HEK293 (cell line): ENCODE results near the gene LONRF2.

Experiments
- CTCF ChIA-PET: fragments of 350-600 bp; formaldehyde crosslinking; extraction: SDS; loops from one replicate; lab custom pipeline; 2021; ENCODE audit warnings: antibody characterized with exemption; lab: Yijun Ruan, JAX
- POLR2A ChIA-PET: fragments of 300-600 bp; formaldehyde crosslinking; extraction: SDS; loops from one replicate; lab custom pipeline; 2020; ENCODE audit warnings: antibody characterized with exemption, inconsistent platforms; lab: Yijun Ruan, JAX
- H3K27ac ChIP-seq: fragments of 200-500 bp; sonication (Bioruptor generic); 2 replicates; pipeline ENCODE4 v1.5.1; 2014; ENCODE audit warnings: low read depth, low read length, control low read depth, inconsistent platforms; ENCODE audit errors: extremely low read depth
- H3K36me3 ChIP-seq, 2 experiments: fragments of 200-500 bp in 1 of 2; sonication (Bioruptor generic) in 1 of 2; 1 replicate in 1 of 2; 2 replicates in 1 of 2; pipeline ENCODE4 v1.5.1; 2014 to 2017; ENCODE audit warnings: inconsistent platforms in 2 of 2, low read length in 2 of 2; ENCODE audit not compliant: control insufficient read depth in 2 of 2, insufficient read depth in 1 of 2
- H3K4me1 ChIP-seq: fragments of 200-500 bp; sonication (Bioruptor generic); 2 replicates; pipeline ENCODE4 v1.5.1; 2014; ENCODE audit warnings: mild to moderate bottlenecking, low read length, inconsistent platforms; ENCODE audit not compliant: control insufficient read depth, insufficient read depth
- H3K4me3 ChIP-seq: 2 replicates; pipeline ENCODE4 v1.5.1; 2011; ENCODE audit warnings: low read depth, mild to moderate bottlenecking, control low read depth, low read length, moderate library complexity
- H3K9me3 ChIP-seq: fragments of 200-500 bp; sonication (Bioruptor generic); 2 replicates; pipeline ENCODE4 v1.5.1; 2014; ENCODE audit warnings: low read depth, low read length, inconsistent platforms; ENCODE audit not compliant: control insufficient read depth, insufficient read depth
- GLI4 ChIP-seq: fragments of 450-650 bp; formaldehyde crosslinking; IDR thresholded peaks from 2 replicates; pipeline ENCODE4 v1.5.1; 2016; ENCODE audit warnings: missing biosample characterization, missing genetic modification characterization
- HOXA7 ChIP-seq: sonication (generic); formaldehyde crosslinking; IDR thresholded peaks from 2 replicates; pipeline ENCODE4 v1.8.1; 2022; ENCODE audit warnings: missing genetic modification reagents, borderline replicate concordance
- ZFHX2 ChIP-seq: fragments of 450-650 bp; formaldehyde crosslinking; conservative IDR thresholded peaks from 2 replicates; pipeline ENCODE4 v1.5.1; 2016; ENCODE audit warnings: missing biosample characterization, missing genetic modification characterization
- ZNF140 ChIP-seq: fragments of 450-650 bp; formaldehyde crosslinking; IDR thresholded peaks from 2 replicates; pipeline ENCODE4 v1.5.1; 2016; ENCODE audit warnings: missing biosample characterization, missing genetic modification characterization
- ZNF239 ChIP-seq: fragments of 450-650 bp; formaldehyde crosslinking; IDR thresholded peaks from 2 replicates; pipeline ENCODE4 v1.5.1; 2016; ENCODE audit warnings: missing biosample characterization, missing genetic modification characterization
- ZNF335 ChIP-seq: fragments of 450-650 bp; formaldehyde crosslinking; conservative IDR thresholded peaks from 2 replicates; pipeline ENCODE4 v1.5.1; 2016; ENCODE audit warnings: missing biosample characterization, missing genetic modification characterization
- ZNF341 ChIP-seq: fragments of 450-650 bp; formaldehyde crosslinking; IDR thresholded peaks from 2 replicates; pipeline ENCODE4; 2016; ENCODE audit warnings: low read depth, missing biosample characterization, missing genetic modification characterization
- ZNF391 ChIP-seq: fragments of 450-650 bp; formaldehyde crosslinking; IDR thresholded peaks from 2 replicates; pipeline ENCODE4 v1.5.1; 2016; ENCODE audit warnings: low read depth, missing biosample characterization, missing genetic modification characterization, borderline replicate concordance
- ZNF404 ChIP-seq: fragments of 450-650 bp; formaldehyde crosslinking; IDR thresholded peaks from 2 replicates; pipeline ENCODE4 v1.5.1; 2017; ENCODE audit warnings: missing biosample characterization, missing genetic modification characterization
- ZNF530 ChIP-seq: fragments of 450-650 bp; formaldehyde crosslinking; IDR thresholded peaks from 2 replicates; pipeline ENCODE4 v1.5.1; 2016; ENCODE audit warnings: low read depth, missing biosample characterization, missing genetic modification characterization
- ZNF585B ChIP-seq: fragments of 450-650 bp; formaldehyde crosslinking; IDR thresholded peaks from 2 replicates; pipeline ENCODE4 v1.5.1; 2016; ENCODE audit warnings: missing biosample characterization, missing genetic modification characterization
- ZNF654 ChIP-seq: fragments of 450-650 bp; formaldehyde crosslinking; IDR thresholded peaks from 2 replicates; pipeline ENCODE4 v1.5.1; 2016; ENCODE audit warnings: low read depth, missing biosample characterization, missing genetic modification characterization
- ZNF768 ChIP-seq: fragments of 450-650 bp; formaldehyde crosslinking; IDR thresholded peaks from 2 replicates; pipeline ENCODE4 v1.5.1; 2018; ENCODE audit warnings: missing biosample characterization, mild to moderate bottlenecking, missing genetic modification characterization
- ZNF792 ChIP-seq: fragments of 450-650 bp; formaldehyde crosslinking; IDR thresholded peaks from 2 replicates; pipeline ENCODE4 v1.5.1; 2016; ENCODE audit warnings: missing biosample characterization, missing genetic modification characterization
- TF ChIP-seq, protein P1 (sequence below): fragments of 450-650 bp; formaldehyde crosslinking; IDR thresholded peaks from 2 replicates; pipeline ENCODE4 v1.5.1; 2016; ENCODE audit warnings: missing biosample characterization, missing genetic modification characterization
- TF ChIP-seq, protein P2 (sequence below): fragments of 450-650 bp; formaldehyde crosslinking; IDR thresholded peaks from 2 replicates; pipeline ENCODE4 v1.5.1; 2016; ENCODE audit warnings: missing biosample characterization, missing genetic modification characterization
- TF ChIP-seq, protein P3 (sequence below): fragments of 450-650 bp; formaldehyde crosslinking; IDR thresholded peaks from 2 replicates; pipeline ENCODE4 v1.5.1; 2017; ENCODE audit warnings: missing biosample characterization, missing genetic modification characterization
- TF ChIP-seq, protein P4 (sequence below): fragments of 450-650 bp; formaldehyde crosslinking; conservative IDR thresholded peaks from 2 replicates; pipeline ENCODE4 v1.5.1; 2016; ENCODE audit warnings: low read depth, missing biosample characterization, missing genetic modification characterization

Gene LONRF2

DNA sequence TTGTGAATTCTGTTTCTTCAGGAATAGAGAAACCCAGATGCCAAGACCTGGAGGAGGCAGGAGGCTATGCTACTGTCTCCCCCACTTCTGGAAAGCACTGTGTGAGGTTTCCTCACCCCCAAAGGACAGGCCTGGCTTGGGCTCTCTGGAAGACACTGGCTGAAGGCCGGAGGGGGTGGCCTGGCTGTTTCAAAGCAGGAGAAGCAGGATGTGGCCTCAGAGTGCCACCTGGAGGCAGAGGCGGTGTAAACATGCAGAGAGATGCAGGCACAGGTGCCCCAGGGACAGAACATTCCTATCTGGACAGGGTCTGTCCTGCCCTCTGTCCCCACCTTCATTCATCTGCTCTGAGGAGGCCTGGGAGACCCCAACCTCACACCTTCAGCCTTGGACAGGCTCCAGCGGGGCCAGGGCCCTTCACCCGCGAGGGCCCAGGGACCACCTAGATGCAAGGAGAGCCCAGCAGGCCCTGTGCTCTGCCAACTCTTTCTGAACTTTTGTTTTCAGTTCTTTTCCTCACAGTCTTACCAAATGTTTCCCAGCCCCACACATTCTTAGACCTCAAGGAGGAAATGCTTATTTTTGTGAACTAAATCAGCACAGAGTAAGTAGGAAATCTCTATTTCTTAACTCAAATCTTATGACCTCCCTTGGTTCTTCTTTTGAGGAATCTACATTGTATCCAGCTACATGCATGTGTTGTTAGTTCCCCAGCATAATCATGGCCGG, 79.2 kb downstream of the LONRF2 start:
- Histone ChIP-seq H3K27ac (no peak overlapping the region), H3K4me3 (no peak overlapping the region), H3K36me3 (no peaks in the 10 kb centered on the region), H3K9me3 (no peaks in the 10 kb centered on the region), H3K4me1 (no peaks in the 10 kb centered on the region)
- TF ChIP-seq ZNF654 (peak; percentile 66), ZNF341 (tag by site-specific recombination) (peak; percentile 44; the same call in 1 of the 2 replicates), HOXA7 (CRISPR knock-in tag) (no peak), ZFHX2 (no peak)
- TF ChIP-seq, protein P1, sequence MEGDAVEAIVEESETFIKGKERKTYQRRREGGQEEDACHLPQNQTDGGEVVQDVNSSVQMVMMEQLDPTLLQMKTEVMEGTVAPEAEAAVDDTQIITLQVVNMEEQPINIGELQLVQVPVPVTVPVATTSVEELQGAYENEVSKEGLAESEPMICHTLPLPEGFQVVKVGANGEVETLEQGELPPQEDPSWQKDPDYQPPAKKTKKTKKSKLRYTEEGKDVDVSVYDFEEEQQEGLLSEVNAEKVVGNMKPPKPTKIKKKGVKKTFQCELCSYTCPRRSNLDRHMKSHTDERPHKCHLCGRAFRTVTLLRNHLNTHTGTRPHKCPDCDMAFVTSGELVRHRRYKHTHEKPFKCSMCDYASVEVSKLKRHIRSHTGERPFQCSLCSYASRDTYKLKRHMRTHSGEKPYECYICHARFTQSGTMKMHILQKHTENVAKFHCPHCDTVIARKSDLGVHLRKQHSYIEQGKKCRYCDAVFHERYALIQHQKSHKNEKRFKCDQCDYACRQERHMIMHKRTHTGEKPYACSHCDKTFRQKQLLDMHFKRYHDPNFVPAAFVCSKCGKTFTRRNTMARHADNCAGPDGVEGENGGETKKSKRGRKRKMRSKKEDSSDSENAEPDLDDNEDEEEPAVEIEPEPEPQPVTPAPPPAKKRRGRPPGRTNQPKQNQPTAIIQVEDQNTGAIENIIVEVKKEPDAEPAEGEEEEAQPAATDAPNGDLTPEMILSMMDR (tag by site-specific recombination) = peak; percentile 78
- CTCF ChIA-PET = interaction anchor here (0.9 to 2.4 kb wide), 5 partner anchors 17 to 686 kb away, joined by 3 to 12 read pairs (median 7); no protein-coding TSS in a partner anchor
- POLR2A ChIA-PET = no interaction called here

DNA sequence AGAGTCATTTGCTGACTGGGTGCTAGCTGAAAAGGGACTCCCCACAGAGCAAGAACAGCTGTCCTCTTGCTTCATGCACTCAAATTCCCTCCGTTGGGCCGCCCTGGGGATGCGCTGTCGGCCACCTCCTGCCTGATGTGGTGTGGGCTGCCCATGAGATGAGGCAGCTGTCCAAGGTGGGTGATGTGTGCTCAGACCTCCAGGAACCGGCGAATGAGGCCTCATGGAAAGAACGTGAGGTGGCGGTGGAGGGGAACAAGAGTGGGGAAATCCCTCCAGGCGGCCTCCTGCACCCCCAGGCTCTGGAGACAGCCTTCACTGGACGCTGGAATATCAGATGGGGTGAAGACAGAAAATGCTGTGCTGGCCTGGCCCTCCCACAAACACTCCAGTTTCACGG, 79.8 kb downstream of the LONRF2 start:
- Histone ChIP-seq H3K27ac (no peak overlapping the region), H3K9me3 (no peaks in the 10 kb centered on the region), H3K36me3 (no peaks in the 10 kb centered on the region), H3K4me1 (no peaks in the 10 kb centered on the region), H3K4me3 (no peak overlapping the region)
- POLR2A ChIA-PET = no interaction called here
- CTCF ChIA-PET = interaction anchor here (0.6 to 2.4 kb wide), 10 partner anchors 18 to 685 kb away, joined by 3 to 12 read pairs (median 4); no protein-coding TSS in a partner anchor
- TF ChIP-seq ZNF341 (tag by site-specific recombination) (no peak), ZNF404 (tag by site-specific recombination) (no peak), ZNF239 (tag by site-specific recombination) (no peak), ZNF530 (tag by site-specific recombination) (no peak)
- TF ChIP-seq, protein P2, sequence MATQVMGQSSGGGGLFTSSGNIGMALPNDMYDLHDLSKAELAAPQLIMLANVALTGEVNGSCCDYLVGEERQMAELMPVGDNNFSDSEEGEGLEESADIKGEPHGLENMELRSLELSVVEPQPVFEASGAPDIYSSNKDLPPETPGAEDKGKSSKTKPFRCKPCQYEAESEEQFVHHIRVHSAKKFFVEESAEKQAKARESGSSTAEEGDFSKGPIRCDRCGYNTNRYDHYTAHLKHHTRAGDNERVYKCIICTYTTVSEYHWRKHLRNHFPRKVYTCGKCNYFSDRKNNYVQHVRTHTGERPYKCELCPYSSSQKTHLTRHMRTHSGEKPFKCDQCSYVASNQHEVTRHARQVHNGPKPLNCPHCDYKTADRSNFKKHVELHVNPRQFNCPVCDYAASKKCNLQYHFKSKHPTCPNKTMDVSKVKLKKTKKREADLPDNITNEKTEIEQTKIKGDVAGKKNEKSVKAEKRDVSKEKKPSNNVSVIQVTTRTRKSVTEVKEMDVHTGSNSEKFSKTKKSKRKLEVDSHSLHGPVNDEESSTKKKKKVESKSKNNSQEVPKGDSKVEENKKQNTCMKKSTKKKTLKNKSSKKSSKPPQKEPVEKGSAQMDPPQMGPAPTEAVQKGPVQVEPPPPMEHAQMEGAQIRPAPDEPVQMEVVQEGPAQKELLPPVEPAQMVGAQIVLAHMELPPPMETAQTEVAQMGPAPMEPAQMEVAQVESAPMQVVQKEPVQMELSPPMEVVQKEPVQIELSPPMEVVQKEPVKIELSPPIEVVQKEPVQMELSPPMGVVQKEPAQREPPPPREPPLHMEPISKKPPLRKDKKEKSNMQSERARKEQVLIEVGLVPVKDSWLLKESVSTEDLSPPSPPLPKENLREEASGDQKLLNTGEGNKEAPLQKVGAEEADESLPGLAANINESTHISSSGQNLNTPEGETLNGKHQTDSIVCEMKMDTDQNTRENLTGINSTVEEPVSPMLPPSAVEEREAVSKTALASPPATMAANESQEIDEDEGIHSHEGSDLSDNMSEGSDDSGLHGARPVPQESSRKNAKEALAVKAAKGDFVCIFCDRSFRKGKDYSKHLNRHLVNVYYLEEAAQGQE (tag by site-specific recombination) = peak; percentile 88

DNA sequence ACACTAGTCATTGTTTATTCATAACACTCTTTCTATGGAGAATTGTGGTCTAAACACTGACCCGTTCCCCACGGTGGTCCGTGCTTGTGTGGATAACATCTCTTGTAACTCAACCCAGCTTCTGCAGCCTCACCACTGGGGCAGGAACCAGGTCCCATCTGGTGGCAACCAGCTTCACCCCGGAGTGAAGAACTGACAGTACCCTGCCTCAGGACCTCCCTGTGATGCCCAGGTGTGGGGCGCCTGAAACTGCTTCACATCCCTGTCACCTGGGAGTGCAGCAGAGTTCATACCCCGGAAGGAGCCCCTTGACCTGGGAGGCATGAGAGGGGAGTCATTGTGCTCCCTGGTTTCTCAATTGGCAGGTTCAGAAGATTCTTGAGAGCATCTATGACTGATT, 81.1 kb downstream of the LONRF2 start:
- Histone ChIP-seq H3K4me3 (no peak overlapping the region), H3K9me3 (no peaks in the 10 kb centered on the region), H3K36me3 (no peaks in the 10 kb centered on the region), H3K4me1 (no peaks in the 10 kb centered on the region), H3K27ac (no peak overlapping the region)
- ChIA-PET CTCF (interaction anchor here (0.6 to 1.9 kb wide), 6 partner anchors 16 to 684 kb away, joined by 4 to 8 read pairs (median 4); no protein-coding TSS in a partner anchor), POLR2A (no interaction called here)
- TF ChIP-seq ZNF792 (no peak), ZNF768 (no peak), ZNF335 (no peak), GLI4 (tag by site-specific recombination) (no peak), ZNF585B (tag by site-specific recombination) (no peak), ZNF391 (no peak), ZNF140 (tag by site-specific recombination) (no peak)
- TF ChIP-seq, protein P3, sequence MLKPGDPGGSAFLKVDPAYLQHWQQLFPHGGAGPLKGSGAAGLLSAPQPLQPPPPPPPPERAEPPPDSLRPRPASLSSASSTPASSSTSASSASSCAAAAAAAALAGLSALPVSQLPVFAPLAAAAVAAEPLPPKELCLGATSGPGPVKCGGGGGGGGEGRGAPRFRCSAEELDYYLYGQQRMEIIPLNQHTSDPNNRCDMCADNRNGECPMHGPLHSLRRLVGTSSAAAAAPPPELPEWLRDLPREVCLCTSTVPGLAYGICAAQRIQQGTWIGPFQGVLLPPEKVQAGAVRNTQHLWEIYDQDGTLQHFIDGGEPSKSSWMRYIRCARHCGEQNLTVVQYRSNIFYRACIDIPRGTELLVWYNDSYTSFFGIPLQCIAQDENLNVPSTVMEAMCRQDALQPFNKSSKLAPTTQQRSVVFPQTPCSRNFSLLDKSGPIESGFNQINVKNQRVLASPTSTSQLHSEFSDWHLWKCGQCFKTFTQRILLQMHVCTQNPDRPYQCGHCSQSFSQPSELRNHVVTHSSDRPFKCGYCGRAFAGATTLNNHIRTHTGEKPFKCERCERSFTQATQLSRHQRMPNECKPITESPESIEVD (tag by site-specific recombination) = no peak
- TF ChIP-seq, protein P4, sequence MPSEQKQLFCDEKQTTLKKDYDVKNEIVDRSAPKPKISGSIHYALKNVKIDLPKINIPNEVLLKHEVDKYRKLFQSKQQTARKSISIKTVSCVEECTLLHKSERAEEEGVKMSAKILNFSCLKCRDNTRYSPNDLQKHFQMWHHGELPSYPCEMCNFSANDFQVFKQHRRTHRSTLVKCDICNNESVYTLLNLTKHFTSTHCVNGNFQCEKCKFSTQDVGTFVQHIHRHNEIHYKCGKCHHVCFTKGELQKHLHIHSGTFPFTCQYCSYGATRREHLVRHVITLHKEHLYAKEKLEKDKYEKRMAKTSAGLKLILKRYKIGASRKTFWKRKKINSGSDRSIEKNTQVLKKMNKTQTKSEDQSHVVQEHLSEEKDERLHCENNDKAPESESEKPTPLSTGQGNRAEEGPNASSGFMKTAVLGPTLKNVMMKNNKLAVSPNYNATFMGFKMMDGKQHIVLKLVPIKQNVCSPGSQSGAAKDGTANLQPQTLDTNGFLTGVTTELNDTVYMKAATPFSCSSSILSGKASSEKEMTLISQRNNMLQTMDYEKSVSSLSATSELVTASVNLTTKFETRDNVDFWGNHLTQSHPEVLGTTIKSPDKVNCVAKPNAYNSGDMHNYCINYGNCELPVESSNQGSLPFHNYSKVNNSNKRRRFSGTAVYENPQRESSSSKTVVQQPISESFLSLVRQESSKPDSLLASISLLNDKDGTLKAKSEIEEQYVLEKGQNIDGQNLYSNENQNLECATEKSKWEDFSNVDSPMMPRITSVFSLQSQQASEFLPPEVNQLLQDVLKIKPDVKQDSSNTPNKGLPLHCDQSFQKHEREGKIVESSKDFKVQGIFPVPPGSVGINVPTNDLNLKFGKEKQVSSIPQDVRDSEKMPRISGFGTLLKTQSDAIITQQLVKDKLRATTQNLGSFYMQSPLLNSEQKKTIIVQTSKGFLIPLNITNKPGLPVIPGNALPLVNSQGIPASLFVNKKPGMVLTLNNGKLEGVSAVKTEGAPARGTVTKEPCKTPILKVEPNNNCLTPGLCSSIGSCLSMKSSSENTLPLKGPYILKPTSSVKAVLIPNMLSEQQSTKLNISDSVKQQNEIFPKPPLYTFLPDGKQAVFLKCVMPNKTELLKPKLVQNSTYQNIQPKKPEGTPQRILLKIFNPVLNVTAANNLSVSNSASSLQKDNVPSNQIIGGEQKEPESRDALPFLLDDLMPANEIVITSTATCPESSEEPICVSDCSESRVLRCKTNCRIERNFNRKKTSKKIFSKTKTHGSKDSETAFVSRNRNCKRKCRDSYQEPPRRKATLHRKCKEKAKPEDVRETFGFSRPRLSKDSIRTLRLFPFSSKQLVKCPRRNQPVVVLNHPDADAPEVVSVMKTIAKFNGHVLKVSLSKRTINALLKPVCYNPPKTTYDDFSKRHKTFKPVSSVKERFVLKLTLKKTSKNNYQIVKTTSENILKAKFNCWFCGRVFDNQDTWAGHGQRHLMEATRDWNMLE (tag by site-specific recombination) = no peak
